Measurements from ENCODE around the gene ARHGAP22. TPM values are rescaled to one million over a fixed set of nuclear protein-coding genes. Genes with fewer than 3 reads are reported as not detected.

Gene ARHGAP22
- total RNA-seq, 1 donor from 2014 or later, result 0.82 TPM

DNA sequence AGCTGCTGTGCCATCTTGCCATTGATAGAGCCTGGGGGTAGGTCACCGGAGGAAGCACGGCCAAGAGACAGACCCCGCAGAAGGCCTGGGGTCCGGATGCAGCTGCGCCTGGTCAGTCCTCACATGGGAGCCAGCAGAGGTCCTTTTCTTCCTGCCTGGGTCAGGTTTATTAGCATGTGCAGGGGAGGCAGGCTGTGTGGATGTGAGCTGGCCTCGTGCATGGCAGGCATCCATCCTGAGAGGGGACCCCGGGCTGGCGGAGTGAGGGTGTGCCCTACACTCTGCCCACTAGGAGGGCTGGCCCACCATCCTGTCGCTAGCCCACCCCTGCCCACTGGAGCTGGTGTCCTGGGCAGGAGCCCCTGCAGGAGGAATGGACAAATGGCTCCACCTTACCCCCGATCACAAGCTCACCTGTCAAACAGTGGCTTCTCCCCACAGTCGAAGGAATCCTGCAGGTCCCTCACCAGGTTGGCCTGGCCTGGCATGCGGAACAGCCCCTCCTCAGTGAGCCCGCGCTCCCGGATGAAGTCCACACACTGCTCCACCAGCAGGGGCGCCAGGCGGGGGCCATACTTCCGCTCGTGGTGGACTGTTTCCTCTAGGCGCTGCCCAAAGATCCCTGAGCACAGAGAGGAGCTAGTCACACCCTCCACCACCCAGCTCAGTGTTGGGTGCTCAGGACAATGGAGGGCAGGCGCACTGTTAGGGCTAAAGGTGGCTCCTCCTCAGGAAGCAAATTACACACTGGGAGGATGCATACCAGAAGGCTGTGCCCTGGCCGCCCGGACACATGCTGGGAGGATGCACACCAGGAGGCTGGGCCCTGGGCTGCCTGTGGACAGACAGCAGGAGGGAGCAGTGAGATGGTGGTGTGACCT is 145.4 kb downstream of the ARHGAP22 start:
- ChIA-PET POLR2A (no interaction called here), CTCF (no interaction called here)
- ATAC-seq (ENCODE audit: low read depth), result no peak
- TF ChIP-seq, protein P1, sequence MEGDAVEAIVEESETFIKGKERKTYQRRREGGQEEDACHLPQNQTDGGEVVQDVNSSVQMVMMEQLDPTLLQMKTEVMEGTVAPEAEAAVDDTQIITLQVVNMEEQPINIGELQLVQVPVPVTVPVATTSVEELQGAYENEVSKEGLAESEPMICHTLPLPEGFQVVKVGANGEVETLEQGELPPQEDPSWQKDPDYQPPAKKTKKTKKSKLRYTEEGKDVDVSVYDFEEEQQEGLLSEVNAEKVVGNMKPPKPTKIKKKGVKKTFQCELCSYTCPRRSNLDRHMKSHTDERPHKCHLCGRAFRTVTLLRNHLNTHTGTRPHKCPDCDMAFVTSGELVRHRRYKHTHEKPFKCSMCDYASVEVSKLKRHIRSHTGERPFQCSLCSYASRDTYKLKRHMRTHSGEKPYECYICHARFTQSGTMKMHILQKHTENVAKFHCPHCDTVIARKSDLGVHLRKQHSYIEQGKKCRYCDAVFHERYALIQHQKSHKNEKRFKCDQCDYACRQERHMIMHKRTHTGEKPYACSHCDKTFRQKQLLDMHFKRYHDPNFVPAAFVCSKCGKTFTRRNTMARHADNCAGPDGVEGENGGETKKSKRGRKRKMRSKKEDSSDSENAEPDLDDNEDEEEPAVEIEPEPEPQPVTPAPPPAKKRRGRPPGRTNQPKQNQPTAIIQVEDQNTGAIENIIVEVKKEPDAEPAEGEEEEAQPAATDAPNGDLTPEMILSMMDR (IDR thresholded peaks at IDR 0.05), result no peak
- Mint-ChIP-seq H3K27ac (no peak overlapping the region), H3K27me3 (peaks cover 3% of the 10 kb centered on the region), H3K9me3 (no peaks in the 10 kb centered on the region), H3K4me3 (no peak overlapping the region), H3K36me3 (ENCODE audit: low read depth) (no peaks in the 10 kb centered on the region), H3K4me1 (peaks cover 10% of the 10 kb centered on the region)
- peak; percentile 12 for DNase-seq
- intact Hi-C loops (cut with micrococcal nuclease), result no loop called here

DNA sequence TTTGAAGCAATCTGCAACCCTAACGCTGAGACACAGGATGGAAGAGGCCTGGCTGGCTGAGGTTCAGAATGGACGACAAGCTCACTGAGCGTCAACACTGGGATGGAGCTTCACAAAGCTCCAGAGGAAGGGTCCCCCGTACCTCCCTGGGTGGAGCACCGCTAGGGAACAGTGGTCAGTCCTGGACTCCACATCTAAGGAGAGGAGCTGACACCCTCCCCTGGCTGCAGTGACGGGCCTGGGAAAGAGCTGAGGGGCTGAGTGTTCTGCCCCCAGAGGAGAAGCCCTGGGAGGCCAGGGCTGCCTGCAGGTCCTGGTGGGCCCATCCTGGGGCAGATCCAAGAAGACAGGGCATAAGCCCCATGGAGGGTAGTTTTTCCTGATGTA is 146.2 kb downstream of the ARHGAP22 start:
- TF ChIP-seq, protein P1 (IDR thresholded peaks at IDR 0.05), result no peak
- POLR2A ChIA-PET, result no interaction called here
- DNase-seq (peak; percentile 5), ATAC-seq (ENCODE audit: low read depth) (no peak)
- Mint-ChIP-seq H3K4me3 (no peak overlapping the region), H3K36me3 (ENCODE audit: low read depth) (no peaks in the 10 kb centered on the region), H3K9me3 (no peaks in the 10 kb centered on the region), H3K27ac (no peak overlapping the region), H3K4me1 (peaks cover 10% of the 10 kb centered on the region), H3K27me3 (no peaks in the 10 kb centered on the region)
- intact Hi-C loops (cut with micrococcal nuclease), result no loop called here
- CTCF ChIA-PET, result no interaction called here

DNA sequence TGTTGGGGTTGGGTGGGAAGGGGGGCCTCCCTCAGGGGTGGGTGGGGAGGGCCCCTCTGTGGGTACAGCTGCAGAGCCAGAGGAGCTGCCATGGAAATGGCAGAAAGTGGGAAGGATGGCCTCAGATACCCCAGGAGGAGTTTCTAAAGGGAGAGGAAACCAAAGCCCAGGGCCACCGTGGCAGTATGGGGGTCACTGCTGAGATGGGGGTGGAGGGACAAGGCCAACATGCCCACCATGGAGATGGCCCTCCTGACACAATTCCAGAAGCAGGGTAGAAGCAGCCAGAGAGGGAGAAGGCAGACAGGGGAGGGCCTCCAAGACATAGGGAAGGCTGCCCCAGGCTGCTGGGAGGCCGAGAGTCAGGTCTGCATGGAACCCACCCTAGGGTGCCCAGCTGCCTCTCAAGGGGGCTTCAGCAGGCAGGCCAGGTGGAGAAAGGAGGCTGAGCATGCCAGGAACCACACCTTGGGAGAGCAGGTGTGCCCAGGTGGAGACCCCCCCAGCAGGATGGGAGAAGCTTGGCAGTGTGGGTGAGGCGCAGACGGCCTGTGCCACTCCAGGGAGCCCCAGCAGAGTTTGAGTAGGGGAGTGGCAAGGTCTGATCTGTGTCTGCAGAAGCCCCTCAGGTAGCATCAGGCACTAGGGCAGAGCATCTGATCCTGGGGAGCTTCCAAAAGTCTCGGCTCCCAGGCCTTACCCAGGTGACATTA is 146.8 kb downstream of the ARHGAP22 start:
- ChIA-PET POLR2A (no interaction called here), CTCF (no interaction called here)
- peaks cover 10% of the 10 kb centered on the region for H3K4me1 Mint-ChIP-seq
- intact Hi-C loops (cut with micrococcal nuclease), result no loop called here
- no peak overlapping the region for H3K4me3 Mint-ChIP-seq
- TF ChIP-seq, protein P1 (IDR thresholded peaks at IDR 0.05), result no peak
- H3K27me3 Mint-ChIP-seq, result no peaks in the 10 kb centered on the region
- no peaks in the 10 kb centered on the region for H3K9me3 Mint-ChIP-seq
- H3K36me3 Mint-ChIP-seq (ENCODE audit: low read depth), result no peaks in the 10 kb centered on the region
- ATAC-seq (ENCODE audit: low read depth) (no peak), DNase-seq (peak; percentile 4)
- no peak overlapping the region for H3K27ac Mint-ChIP-seq

DNA sequence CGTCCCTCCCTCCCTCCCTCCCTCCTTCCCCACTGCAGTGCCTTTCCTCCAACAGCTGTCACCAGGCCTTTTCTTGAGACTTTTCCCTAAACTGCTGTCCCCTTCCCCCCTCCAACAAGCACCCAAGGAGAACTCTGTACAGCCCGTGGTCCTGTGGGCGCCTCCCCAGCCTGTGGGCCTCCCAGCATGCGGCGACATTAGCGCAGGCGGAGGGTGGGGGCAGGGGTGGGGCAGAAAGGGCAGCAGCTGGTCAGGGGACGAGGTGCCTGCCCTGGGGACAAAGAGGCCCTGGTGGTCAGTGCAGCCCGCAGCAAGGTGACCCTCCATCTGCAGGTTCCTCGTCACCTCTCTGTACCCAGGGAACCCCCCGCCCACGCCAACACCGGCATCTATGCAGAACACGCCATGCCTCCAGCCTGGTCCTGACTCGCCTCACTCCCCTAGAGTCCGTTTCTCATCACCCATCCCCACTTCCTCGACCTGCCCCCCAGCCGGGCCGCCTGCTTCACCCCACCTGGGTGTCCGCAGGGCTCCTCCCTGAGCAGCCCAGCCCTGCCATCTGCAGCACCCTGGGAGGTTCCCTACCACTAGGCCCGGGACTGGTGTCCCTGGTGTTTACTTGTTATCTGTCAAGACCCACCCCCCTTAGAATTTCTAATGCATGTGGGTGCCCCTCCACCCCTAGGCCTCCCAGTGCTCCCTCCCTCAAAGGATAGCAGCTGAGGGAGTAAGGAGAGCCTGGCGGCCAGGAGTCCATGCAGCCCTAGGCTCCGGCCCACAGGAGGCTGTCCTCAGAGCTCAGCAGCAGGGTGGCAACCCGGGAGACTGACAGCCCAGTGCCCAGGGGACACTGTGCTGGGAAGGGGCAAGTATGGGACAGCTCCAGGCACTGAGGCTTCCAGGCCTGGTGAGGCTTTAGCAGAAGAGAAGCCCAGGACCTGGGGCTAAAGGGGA is 147.8 kb downstream of the ARHGAP22 start:
- TF ChIP-seq, protein P1 (IDR thresholded peaks at IDR 0.05), result no peak
- CTCF ChIA-PET, result no interaction called here
- H3K4me3 Mint-ChIP-seq, result no peak overlapping the region
- no peak overlapping the region for H3K27ac Mint-ChIP-seq
- H3K9me3 Mint-ChIP-seq, result no peaks in the 10 kb centered on the region
- H3K36me3 Mint-ChIP-seq (ENCODE audit: low read depth), result no peaks in the 10 kb centered on the region
- DNase-seq (peak; percentile 9), ATAC-seq (ENCODE audit: low read depth) (no peak)
- no peaks in the 10 kb centered on the region for H3K27me3 Mint-ChIP-seq
- intact Hi-C loops (cut with micrococcal nuclease), result no loop called here
- POLR2A ChIA-PET, result no interaction called here
- peaks cover 10% of the 10 kb centered on the region for H3K4me1 Mint-ChIP-seq

Measured in activated B cell treated with CpG ODN at 0.5 μM for 24 hours (primary cell).